ENCODE measurements around the gene MYO9B.

MYO9B gene

DNA sequence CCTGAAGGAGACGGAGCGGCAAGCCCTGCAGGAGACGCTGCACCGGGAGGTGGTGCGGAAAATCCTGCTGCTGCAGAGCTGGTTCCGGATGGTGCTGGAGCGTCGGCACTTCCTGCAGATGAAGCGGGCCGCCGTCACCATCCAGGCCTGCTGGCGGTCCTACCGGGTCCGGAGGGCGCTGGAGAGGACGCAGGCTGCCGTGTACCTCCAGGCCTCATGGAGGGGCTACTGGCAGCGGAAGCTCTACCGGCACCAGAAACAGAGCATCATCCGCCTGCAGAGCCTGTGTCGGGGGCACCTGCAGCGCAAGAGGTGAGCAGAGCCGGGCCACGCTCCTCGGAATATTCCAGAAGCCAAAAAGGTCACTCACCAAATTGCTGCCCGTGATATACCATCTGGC is 117.2 kb downstream of the MYO9B start:
- DNase-seq = no peak

DNA sequence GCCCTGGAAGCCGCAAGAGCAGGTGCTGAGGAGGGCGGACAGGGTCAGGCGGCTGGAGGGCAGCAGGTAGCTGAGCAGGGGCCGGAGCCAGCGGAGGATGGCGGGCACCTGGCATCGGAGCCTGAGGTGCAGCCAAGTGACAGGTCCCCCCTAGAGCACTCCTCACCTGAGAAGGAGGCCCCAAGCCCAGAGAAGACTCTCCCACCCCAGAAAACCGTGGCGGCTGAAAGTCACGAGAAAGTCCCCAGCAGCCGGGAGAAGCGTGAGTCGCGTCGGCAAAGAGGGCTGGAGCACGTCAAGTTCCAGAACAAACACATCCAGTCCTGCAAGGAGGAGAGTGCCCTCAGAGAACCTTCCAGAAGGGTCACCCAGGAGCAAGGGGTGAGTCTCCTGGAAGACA is 119.0 kb downstream of the MYO9B start:
- no peak for DNase-seq

DNA sequence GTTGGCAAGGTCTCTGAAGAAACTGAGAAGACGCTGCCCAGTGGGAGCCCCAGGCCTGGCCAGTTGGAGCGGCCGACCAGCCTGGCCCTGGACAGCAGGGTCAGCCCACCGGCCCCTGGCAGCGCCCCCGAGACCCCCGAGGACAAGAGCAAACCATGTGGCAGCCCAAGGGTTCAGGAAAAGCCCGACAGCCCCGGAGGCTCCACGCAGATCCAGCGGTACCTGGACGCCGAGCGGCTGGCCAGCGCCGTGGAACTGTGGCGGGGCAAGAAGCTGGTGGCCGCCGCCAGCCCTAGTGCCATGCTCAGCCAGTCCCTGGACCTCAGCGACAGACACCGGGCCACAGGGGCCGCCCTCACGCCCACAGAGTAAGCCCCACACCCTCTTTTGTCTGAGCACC is 119.5 kb downstream of the MYO9B start:
- DNase-seq = no peak

DNA sequence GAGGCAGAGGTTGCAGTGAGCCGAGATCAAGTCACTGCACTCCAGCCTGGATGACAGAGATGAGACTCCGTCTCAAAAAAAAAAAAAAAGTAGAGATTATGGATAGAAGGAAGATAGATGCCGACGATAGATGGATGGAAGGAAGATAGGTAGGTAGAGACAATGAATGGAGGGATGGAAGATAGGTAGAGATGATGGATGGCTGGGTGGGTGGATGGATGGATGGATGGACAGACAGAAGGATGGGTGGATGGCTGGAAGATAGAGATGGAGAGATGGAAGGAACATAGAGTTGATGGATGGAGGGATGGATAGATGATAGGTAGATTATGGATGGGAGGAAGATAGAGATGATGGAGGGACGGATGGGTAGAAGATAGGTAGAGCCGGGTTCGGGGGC is 121.0 kb downstream of the MYO9B start:
- no peak for DNase-seq

- DNase-seq = no peak
Measured at GRCh38 chr19:17197666-17198065, 122.1 kb downstream of the MYO9B start.

- DNase-seq = no peak
Measured at GRCh38 chr19:17200408-17201079, 125.0 kb downstream of the MYO9B start.

- no peak for DNase-seq
Measured at GRCh38 chr19:17202249-17202648, 126.7 kb downstream of the MYO9B start.

- no peak for DNase-seq
Measured at GRCh38 chr19:17202713-17203112, 127.1 kb downstream of the MYO9B start.

GRCh38 chr19:17205237-17206140 is 129.9 kb downstream of the MYO9B start:
- peak; percentile 31 to 59 (median 52) for DNase-seq

DNA sequence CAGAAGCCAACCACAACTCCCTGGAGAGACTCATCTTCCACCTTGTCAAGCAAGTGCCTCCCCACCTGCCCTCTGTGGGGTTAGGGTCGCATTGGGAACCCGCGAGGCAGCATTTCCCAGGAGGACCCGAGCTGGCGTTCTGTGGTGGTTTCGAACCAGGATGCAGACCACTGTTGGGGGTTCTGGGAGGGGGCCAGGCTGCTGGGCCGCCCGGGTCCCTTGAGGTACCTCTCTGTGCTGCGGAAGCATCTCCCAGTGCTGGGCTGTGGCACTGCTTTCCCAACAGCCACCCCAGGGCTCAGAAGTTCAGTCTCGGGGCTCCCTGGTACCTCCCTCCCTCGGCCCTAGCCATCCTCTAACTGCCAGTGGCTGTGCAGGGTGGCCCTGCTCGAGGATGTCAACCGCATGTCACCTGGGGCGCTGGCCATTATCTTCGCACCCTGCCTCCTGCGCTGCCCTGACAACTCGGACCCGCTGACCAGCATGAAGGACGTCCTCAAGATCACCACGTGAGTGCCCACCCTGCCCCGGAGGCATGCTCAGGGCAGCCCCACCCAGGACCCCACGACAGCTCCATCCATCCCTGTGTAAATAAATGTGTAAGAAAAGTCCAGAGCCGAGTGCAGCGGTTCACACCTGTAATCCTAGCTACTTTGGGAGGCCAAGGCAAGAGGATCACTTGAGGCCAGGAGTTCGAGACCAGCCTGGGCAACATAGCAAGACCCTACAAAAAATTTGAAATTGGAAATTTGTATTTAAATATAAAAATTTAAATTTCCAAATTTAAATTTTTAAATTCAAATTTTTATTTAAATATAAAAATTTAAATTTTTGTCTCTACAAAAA is 131.4 kb downstream of the MYO9B start:
- no peak for DNase-seq

GRCh38 chr19:17209126-17210036 is 133.8 kb downstream of the MYO9B start:
- peak in 2 of 5 donors; percentile 30 to 40 for DNase-seq

GRCh38 chr19:17210296-17210695 is 134.7 kb downstream of the MYO9B start:
- no peak for DNase-seq

DNA sequence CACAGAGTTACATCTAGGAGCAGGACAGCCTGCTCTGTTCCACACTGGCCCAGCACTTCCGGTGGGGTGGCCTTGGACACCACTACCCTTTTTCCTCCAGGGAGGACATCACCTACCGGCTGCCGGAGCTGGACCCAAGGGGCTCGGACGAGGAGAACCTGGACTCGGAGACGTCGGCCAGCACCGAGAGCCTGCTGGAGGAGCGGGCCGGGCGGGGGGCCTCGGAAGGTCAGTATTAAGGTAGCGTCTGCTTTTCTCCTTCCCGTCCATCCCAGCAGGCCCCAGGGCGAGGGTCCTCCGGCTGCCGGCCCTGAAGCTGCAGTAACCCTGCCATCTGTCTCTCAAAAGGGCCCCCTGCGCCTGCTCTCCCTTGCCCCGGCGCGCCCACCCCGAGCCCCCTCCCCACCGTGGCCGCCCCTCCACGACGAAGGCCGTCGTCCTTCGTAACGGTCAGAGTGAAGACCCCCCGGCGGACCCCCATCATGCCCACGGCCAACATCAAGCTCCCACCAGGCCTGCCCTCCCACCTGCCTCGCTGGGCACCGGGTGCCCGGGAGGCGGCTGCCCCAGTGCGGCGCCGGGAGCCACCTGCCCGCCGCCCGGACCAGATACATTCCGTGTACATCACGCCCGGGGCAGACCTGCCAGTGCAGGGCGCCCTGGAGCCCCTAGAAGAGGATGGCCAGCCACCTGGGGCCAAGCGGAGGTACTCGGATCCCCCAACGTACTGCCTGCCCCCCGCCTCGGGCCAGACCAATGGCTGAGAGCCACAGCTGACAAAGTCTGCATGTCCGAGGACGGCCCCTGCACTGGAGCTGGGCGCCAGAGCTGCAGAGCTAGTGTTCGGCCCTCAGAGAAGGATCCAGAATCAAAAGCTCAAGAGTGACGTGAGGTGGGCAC is 136.2 kb downstream of the MYO9B start:
- no peak for DNase-seq

DNA sequence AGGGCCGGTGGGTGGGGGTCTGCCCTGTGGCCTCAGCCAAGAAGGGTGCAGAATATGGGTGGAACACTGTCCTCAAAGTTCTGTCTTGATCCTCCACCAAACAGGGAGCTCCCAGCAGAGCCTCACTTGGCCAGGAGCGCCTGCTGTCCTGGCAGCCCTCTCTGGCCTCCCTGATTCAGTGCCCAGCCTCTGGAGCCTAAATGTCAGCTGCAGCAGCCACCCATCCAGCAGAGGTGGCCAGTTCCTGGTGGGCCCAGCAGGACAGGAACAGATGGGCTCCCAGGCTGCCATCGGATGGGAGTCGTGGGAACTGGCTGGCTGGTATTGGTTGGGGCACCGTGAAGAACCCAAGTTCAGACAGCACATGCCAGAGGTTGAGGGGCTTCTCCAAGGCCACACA is 137.8 kb downstream of the MYO9B start:
- no peak for DNase-seq

DNA sequence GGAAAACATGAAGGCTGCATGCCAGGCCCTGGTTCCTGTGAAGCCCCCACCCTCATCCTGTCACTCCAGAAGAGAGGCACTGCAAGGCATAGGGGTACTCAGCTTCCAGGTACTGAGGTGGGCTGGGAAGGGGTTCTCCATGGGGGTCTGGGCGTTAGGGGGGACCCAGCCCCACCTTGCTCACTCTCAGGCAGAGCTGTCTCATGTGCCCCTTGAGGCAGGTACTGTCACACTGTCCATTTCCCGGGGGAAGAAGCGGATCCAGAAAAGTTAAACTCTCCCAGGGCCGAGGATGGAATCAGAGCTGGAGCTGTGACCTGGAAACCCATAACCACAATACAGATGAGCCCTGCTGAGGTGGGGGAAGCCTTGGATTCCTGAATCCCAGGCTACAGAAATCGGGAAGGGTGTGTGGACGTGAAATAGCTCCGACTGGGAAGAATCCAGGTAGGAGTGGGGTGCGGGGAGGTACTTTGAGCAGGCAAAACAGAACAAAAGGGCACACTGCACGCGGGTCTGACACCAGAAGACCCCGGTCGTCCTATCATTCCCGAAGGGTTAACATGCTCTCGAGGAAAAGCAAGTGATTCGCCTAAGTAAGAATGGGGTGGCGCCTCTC is 139.0 kb downstream of the MYO9B start:
- no peak for DNase-seq

DNA sequence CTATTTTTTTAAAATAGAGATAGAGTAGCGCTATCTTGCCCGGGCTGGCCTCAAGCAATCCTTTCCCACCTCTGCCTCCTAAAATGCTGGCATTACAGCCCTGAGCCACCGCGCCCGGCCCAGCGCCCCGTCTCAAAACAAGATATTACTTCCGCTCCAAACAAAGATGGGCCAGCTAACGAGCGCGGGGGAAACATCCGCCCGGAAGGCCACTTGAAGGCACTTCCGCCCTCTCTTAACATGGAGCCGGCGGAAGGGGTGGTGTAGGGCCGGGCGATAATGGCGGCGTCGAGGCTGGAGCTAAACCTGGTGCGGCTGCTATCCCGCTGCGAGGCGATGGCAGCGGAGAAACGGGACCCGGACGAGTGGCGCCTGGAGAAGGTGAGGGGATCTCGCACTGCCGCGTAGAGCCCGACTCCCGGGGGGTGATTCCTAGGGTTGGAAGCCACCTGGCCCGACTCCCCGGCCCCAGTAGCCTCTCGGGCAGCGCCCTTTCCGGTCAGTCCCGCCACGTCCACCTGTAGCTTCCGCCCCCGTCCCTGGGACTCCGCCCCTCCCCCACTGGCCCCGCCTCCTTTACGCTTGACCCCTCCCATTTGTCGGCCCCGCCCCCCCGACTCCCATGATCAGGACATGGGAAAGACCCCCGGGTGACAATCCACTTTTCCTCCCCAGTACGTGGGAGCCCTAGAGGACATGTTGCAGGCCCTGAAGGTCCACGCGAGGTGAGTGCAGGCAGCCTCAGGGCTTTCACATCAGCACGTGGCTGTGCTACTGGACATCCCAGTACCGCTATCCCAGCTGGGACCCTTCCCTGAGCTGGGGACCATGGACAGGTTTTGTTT is 139.8 kb downstream of the MYO9B start, which contains the start of gene USE1:
Gene USE1 (plus strand): TSS at position 231 of the 845 bp plus-strand sequence. CDS start 49 bp downstream, at position 280.
- DNase-seq = peak; percentile 69 to 92 (median 83)

DNA sequence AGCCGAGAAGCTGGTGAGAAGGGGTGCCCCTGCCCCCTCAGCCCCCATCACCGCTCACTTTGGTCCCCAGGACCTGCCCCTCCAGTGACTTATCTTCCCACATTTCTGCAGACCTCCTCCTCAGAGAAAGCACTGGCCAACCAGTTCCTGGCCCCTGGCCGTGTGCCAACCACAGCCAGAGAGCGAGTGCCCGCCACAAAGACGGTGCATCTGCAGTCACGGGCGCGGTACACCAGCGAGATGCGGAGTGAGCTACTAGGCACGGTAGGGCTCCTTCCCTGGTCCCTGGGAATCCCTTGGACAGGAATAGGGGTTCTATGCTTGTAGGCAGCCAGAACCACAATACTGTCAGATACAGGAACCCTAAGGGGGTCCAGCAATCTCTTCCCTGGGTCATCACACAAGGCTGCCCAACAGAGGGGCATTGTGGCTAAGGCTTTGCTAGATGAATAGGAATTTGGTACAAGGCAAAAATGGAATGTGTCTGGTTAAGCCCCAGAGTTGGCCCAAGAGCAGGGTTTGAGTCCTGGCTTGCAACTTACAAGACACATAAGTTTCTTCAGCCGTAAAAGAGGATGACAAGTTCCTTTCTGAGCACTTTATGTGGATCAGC is 140.6 kb downstream of the MYO9B start:
- DNase-seq = no peak

GRCh38 chr19:17219286-17219685 is 143.7 kb downstream of the MYO9B start:
- DNase-seq = no peak

- DNase-seq = no peak
Measured at GRCh38 chr19:17220207-17220758, 144.7 kb downstream of the MYO9B start.
